Measurements from ENCODE around the gene SRSF9.

DNA sequence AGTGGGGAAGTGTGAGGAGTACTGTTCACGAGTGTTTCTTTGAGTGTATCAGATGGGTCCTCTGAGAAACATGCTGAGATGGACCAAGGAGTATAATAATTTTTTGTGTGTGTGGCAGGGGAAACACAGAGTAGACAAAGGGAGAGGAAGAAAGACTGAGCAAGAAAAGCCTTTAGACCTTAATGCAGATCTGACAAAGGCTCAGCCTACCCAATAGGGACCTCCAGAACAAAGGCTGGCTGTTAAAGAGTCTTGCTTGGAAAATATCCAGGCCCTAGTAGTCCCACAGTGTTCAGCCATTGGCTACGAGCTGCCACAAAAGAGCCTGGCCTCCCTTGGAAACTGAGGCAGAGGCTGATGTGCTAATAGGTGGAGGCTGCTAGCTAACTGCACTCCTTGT is 45.9 kb upstream of the SRSF9 start:
- TF ChIP-seq, protein P1, sequence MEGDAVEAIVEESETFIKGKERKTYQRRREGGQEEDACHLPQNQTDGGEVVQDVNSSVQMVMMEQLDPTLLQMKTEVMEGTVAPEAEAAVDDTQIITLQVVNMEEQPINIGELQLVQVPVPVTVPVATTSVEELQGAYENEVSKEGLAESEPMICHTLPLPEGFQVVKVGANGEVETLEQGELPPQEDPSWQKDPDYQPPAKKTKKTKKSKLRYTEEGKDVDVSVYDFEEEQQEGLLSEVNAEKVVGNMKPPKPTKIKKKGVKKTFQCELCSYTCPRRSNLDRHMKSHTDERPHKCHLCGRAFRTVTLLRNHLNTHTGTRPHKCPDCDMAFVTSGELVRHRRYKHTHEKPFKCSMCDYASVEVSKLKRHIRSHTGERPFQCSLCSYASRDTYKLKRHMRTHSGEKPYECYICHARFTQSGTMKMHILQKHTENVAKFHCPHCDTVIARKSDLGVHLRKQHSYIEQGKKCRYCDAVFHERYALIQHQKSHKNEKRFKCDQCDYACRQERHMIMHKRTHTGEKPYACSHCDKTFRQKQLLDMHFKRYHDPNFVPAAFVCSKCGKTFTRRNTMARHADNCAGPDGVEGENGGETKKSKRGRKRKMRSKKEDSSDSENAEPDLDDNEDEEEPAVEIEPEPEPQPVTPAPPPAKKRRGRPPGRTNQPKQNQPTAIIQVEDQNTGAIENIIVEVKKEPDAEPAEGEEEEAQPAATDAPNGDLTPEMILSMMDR (IDR thresholded peaks at IDR 0.05) = no peak
- no peak for TF ChIP-seq EZH2 (IDR thresholded peaks at IDR 0.05; ENCODE audit: borderline replicate concordance, insufficient read depth, low read depth, low read length, poor library complexity, severe bottlenecking)
